ENCODE data around the gene PTPRN2. TPM values are rescaled to one million over a fixed set of nuclear protein-coding genes. Genes with fewer than 3 reads are reported as not detected.

Gene PTPRN2
- total RNA-seq, 1 donor from 2014 or later = 1.8 TPM

DNA sequence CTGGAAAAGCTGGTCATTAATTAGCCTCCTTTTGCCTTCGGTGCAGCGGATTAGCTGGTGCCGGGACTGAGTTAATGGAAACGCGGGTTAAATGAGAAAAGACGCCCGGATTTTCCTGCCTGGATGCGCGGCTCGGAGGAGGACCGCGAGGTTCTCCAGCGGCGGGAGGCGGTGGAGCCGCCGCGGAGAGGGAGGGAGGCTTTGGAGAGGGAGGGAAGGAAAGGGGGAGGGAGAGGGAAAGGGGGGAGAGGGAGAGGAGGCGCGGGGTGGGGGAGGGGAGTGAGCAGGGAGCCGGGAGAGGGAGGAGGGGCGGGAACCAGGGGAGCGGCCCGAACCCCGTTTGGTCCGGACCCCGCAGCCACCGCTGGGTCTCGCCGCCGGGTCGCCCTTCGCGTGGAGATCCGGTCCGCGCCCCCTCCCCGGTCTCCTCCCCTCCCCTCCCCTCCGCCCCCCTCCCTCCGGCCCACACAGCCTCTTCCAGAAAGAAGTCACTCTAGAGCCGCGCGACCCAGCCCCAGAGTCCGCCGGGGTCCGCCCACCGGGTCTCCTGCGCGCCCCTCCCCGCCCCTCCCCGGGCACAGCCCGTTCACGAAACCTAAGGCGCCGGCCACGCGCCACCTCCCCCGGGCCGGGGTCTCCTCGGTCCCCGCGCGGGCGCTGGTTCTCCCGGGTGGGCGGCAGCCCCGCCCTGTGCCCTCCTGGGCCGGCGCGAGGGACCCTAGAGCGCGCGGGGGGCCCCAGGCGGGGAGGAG, 903.3 kb downstream of the PTPRN2 start:
- intact Hi-C loops (cut with micrococcal nuclease) = loop anchor here (10.0 kb wide), 1 partner anchor 680 kb away; no protein-coding TSS in a partner anchor
- Mint-ChIP-seq H3K27me3 (peaks cover 60% of the 10 kb centered on the region), H3K36me3 (ENCODE audit: low read depth) (no peaks in the 10 kb centered on the region), H3K4me1 (no peaks in the 10 kb centered on the region), H3K4me3 (no peak overlapping the region), H3K9me3 (no peaks in the 10 kb centered on the region), H3K27ac (no peak overlapping the region)
- ATAC-seq (ENCODE audit: low read depth) (no peak), DNase-seq (no peak)
- TF ChIP-seq, protein P1, sequence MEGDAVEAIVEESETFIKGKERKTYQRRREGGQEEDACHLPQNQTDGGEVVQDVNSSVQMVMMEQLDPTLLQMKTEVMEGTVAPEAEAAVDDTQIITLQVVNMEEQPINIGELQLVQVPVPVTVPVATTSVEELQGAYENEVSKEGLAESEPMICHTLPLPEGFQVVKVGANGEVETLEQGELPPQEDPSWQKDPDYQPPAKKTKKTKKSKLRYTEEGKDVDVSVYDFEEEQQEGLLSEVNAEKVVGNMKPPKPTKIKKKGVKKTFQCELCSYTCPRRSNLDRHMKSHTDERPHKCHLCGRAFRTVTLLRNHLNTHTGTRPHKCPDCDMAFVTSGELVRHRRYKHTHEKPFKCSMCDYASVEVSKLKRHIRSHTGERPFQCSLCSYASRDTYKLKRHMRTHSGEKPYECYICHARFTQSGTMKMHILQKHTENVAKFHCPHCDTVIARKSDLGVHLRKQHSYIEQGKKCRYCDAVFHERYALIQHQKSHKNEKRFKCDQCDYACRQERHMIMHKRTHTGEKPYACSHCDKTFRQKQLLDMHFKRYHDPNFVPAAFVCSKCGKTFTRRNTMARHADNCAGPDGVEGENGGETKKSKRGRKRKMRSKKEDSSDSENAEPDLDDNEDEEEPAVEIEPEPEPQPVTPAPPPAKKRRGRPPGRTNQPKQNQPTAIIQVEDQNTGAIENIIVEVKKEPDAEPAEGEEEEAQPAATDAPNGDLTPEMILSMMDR (IDR thresholded peaks at IDR 0.05) = no peak
- POLR2A ChIA-PET = interaction anchor here (0.6 kb wide), 1 partner anchor 71 kb away, joined by 6 read pairs; no protein-coding TSS in a partner anchor
- CTCF ChIA-PET = no interaction called here

DNA sequence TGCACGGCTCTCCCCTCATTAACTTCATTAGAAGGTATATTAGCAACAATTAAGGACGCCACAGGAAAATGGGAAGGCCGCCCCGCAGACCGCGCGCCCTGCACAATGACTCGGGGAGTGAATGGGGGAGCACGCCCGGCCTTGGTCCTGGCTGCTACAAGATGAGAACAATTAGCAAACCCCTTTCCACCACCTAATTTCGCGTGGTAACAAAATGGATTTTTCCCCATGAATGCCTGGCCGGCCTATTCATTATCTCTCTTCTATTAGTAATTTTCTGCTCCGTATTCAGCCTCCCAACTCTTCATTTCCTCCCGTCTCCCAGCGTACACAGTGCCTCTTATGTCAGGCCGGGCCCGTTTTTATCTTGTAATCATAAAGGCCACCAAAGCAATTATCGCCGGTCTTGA, 903.9 kb downstream of the PTPRN2 start:
- intact Hi-C loops (cut with micrococcal nuclease) = loop anchor here (10.0 kb wide), 1 partner anchor 679 kb away; no protein-coding TSS in a partner anchor
- TF ChIP-seq, protein P1 (IDR thresholded peaks at IDR 0.05) = no peak
- no peak for DNase-seq
- H3K27me3 Mint-ChIP-seq = peaks cover 64% of the 10 kb centered on the region
- H3K36me3 Mint-ChIP-seq (ENCODE audit: low read depth) = no peaks in the 10 kb centered on the region
- no peak overlapping the region for H3K4me3 Mint-ChIP-seq
- H3K9me3 Mint-ChIP-seq = no peaks in the 10 kb centered on the region
- no peak overlapping the region for H3K27ac Mint-ChIP-seq
- no peaks in the 10 kb centered on the region for H3K4me1 Mint-ChIP-seq
- ChIA-PET CTCF (no interaction called here), POLR2A (interaction anchor here (0.6 kb wide), 1 partner anchor 71 kb away, joined by 6 read pairs; no protein-coding TSS in a partner anchor)
- ATAC-seq (ENCODE audit: low read depth) = no peak

DNA sequence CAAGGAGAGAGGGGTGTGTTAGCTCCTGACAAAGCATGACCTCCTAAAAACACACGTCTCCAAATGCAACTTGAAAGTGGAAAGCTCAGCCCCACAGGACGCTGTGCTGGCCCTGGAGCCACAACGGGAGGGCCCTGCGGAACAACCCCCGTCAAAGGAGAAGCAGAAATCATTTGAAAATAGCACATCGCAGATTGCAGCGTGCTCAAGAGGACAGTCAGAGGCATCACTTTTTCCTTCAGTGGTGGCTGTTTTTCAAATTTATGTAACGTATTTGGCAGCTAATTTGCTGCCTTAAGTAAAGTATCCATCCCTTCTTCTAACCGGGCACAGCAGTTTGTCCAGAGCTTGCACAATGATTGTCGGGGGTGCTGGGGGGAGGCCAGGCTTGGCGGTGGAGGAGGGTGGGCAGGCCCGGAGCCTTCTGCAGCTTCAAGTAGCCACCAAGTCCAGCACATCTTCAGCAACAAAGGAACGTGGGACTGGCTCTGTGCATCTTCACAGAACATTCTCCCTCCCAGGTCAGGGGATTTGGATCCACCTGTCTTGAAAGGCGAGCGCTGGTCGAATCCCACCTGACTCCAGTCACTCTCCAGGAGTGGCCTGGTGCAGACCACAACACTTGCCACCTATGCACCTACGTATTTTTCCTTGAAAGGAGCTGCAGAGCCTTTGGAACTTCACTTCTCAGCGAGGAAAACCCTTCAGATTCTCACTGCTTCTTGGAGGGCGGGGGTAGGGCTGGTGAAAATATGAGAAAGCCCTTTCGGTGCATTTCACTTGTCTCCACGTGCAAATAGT, 904.5 kb downstream of the PTPRN2 start:
- H3K36me3 Mint-ChIP-seq (ENCODE audit: low read depth) = no peaks in the 10 kb centered on the region
- H3K27ac Mint-ChIP-seq = no peak overlapping the region
- no peaks in the 10 kb centered on the region for H3K4me1 Mint-ChIP-seq
- no peaks in the 10 kb centered on the region for H3K9me3 Mint-ChIP-seq
- H3K4me3 Mint-ChIP-seq = no peak overlapping the region
- TF ChIP-seq, protein P1 (IDR thresholded peaks at IDR 0.05) = no peak
- intact Hi-C loops (cut with micrococcal nuclease) = loop anchor here (10.0 kb wide), 1 partner anchor 678 kb away; no protein-coding TSS in a partner anchor
- peaks cover 65% of the 10 kb centered on the region for H3K27me3 Mint-ChIP-seq
- DNase-seq (no peak), ATAC-seq (ENCODE audit: low read depth) (no peak)
- ChIA-PET POLR2A (no interaction called here), CTCF (no interaction called here)

DNA sequence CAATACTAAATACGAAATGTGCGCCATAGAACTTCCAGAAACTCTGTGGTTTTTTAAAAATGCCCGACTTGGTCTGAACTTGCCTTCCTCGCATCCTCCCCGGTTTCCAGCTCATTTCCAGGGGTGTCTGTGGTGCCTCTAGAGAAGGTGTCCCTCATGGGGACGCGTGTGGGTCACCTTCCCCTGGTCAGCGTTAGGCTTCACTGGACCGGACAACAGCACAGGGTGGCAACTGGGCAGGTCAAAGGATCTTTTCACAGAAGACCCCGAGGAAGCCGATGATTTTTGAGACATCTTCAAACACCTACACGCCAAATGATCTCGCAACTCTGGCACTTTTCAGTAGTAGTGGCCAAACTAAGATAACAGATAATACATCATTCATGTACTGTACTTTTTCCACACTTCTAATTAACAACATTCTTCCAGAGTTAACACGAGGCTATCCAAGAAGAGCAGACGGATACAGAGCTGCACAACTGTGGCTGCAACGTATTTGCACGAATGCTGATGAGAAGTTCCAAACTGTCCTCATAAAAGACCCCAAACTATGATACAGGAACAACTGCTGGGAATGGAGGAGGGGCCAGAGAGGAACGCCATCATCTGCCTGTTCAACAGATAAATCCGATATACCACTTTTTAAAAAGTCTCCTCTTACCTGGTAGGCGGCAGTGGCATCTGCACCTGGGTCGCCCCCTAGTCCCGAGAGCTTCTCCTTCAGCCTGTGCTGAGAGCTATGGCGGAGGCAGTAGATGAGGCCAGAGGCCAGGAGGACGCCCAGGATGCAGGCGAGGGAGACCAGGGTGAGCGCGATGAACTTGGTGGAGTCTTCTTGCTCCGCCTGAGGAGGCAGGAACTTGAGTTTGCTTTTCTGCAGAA, 905.3 kb downstream of the PTPRN2 start:
- Mint-ChIP-seq H3K27me3 (peaks cover 64% of the 10 kb centered on the region), H3K9me3 (no peaks in the 10 kb centered on the region), H3K4me3 (no peak overlapping the region), H3K27ac (no peak overlapping the region), H3K4me1 (no peaks in the 10 kb centered on the region), H3K36me3 (ENCODE audit: low read depth) (no peaks in the 10 kb centered on the region)
- TF ChIP-seq, protein P1 (IDR thresholded peaks at IDR 0.05) = no peak
- intact Hi-C loops (cut with micrococcal nuclease) = loop anchor here (10.0 kb wide), 1 partner anchor 678 kb away; no protein-coding TSS in a partner anchor
- no peak for DNase-seq
- POLR2A ChIA-PET = no interaction called here
- ATAC-seq (ENCODE audit: low read depth) = no peak
- CTCF ChIA-PET = no interaction called here
